Measurements from ENCODE around the gene PRKAR1B. TPM values are rescaled to one million over a fixed set of nuclear protein-coding genes. Genes with fewer than 3 reads are reported as not detected.

PRKAR1B gene
- total RNA-seq, 4 donors from 2014 or later: 7.3 to 15.6 (median 12.3) TPM

DNA sequence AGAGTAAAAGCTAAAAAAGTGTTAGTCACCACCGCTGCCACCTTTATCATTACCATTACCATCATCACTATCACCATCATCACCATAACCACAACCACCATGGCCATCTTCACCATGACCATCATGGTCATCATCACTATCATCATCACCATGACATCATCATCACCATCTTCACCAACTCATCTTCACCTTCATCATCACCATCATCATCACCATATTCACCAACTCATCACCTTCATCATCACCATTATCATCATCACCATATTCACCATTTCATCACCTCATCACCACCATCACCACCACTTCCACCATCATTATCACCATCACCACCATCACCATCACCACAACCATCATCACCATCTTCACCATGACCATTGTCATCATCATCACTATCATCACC lies 161.0 kb downstream of the PRKAR1B start:
- no peaks in the 10 kb centered on the region for H3K9me3 ChIP-seq
- no peak for DNase-seq
- no peak for TF ChIP-seq POLR2A (IDR thresholded peaks at IDR 0.05)
- TF ChIP-seq, protein P1, sequence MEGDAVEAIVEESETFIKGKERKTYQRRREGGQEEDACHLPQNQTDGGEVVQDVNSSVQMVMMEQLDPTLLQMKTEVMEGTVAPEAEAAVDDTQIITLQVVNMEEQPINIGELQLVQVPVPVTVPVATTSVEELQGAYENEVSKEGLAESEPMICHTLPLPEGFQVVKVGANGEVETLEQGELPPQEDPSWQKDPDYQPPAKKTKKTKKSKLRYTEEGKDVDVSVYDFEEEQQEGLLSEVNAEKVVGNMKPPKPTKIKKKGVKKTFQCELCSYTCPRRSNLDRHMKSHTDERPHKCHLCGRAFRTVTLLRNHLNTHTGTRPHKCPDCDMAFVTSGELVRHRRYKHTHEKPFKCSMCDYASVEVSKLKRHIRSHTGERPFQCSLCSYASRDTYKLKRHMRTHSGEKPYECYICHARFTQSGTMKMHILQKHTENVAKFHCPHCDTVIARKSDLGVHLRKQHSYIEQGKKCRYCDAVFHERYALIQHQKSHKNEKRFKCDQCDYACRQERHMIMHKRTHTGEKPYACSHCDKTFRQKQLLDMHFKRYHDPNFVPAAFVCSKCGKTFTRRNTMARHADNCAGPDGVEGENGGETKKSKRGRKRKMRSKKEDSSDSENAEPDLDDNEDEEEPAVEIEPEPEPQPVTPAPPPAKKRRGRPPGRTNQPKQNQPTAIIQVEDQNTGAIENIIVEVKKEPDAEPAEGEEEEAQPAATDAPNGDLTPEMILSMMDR (IDR thresholded peaks at IDR 0.05): no peak
- H3K4me3 ChIP-seq (replicated peaks in 1 of 3): no peak overlapping the region
- H3K4me1 ChIP-seq: no peaks in the 10 kb centered on the region
- H3K27me3 ChIP-seq: no peaks in the 10 kb centered on the region
- H3K36me3 ChIP-seq: no peaks in the 10 kb centered on the region
- H3K27ac ChIP-seq: no peak overlapping the region
- intact Hi-C loops (cut with DNase I): no loop called here
- WGBS, 2 donors: 97 to 100% methylated on average over 1 of the region's 1 CpG

DNA sequence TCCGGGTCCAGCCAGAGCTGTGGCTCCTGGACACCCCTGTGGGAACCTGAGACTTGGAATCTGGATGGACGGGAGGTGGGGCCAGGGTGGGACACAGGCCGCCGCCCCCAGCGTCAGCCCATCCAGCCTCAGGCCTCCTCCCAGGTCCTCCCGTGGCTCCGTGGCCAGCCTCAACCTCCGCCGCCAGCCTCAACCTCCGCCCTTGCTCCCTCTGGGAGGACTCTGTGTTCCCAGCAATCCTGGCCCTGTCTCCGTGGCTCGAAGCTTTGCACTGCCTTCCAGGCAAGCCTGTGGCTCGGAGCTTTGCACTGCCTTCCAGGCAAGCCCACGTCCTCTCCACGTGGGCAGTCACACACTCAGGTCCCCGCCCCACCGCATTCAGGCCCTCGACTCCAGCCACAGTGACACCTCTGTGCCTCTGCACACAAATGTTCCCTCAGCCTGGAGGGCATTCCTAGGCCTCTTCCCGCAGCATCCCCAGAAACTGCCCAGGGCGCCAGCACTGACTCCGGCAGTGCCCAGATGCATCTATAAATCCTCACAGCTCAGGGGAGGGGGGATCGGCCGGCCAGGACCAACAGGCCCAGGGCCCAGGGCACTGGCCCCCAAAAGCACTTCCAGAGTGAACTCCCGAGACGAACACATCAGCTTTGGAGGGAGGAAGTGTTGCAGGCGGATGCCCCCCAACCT lies 162.8 kb downstream of the PRKAR1B start:
- Histone ChIP-seq H3K4me3 (replicated peaks in 1 of 3) (no peak overlapping the region), H3K4me1 (no peaks in the 10 kb centered on the region), H3K27me3 (no peaks in the 10 kb centered on the region), H3K36me3 (no peaks in the 10 kb centered on the region), H3K9me3 (no peaks in the 10 kb centered on the region), H3K27ac (no peak overlapping the region)
- TF ChIP-seq, protein P1 (IDR thresholded peaks at IDR 0.05): no peak
- no peak for TF ChIP-seq POLR2A (IDR thresholded peaks at IDR 0.05)
- DNase-seq: no peak
- 87 to 88% methylated on average over 20 to 23 of the region's 26 CpGs for WGBS, 2 donors
- intact Hi-C loops (cut with DNase I): no loop called here

DNA sequence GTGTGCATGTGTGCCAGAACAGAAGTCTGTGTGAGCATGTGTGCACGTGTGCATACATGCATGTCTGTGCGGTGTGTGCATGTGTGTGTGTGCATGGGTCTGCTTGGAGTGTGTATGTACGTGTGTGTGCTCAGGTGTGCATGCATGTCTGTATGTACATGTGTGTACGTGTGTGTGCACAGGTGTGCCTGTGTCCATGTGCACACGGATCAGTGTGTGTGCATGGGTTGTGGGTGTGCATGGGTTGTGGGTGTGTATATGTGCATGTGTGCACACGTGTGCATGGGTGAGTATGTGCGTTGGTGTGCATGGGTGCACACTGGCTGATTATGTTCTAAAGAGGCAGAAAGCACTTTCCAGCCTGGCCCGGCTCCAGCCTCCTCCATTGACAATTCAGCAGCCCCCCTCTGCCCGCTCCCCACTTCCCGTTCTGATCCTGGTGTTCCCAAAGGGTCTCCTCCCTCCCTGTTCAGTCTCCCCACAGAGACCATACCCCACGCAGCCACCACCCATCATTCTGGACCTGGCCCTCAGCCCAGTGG lies 163.4 kb downstream of the PRKAR1B start:
- intact Hi-C loops (cut with DNase I): no loop called here
- no peaks in the 10 kb centered on the region for H3K36me3 ChIP-seq
- 81 to 87% methylated on average over 9 to 11 of the region's 11 CpGs for whole genome bisulfite sequencing, 2 donors

DNA sequence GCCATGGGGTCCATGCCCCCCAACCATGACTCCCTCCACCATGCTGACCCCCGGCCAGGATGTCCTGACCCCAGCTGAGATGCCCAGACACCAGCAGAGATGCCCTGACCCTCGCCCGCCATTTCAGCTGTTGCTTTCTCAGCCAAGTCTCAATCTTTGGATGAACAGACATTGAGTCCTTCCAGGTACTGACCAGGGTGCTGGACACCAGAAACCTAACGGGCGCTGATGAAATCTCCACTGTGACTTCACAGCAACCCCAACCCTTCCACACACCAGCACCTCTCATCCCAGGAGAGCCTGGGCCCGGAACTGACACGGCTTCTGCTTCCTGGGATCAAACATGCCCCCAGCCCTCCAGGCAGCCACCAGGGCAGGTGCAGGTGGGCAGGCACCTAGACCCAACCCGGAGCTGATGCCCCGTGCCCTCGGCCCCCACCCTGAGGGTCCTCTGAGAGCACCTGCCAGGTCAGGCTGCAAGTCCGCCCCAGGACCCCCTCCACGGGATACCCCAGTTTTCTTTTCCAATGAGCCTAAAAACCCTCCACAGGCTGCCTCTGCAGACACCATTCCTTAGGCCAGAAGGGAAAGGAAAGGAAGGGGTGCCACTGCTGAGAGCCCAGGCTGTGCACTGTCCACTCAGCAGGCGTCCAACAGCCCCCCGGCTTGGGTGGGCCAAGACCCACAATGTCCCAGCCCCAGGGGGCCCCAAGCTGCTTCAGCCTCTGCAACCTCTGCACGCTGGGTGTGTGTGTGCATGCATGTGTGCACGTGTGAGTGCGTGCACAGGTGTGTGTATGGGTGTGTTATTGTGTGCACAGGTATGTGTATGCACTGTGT lies 164.1 kb downstream of the PRKAR1B start:
- DNase-seq: no peak
- Histone ChIP-seq H3K36me3 (no peaks in the 10 kb centered on the region), H3K4me3 (replicated peaks in 1 of 3) (no peak overlapping the region), H3K27ac (no peak overlapping the region), H3K9me3 (no peaks in the 10 kb centered on the region), H3K27me3 (no peaks in the 10 kb centered on the region), H3K4me1 (no peaks in the 10 kb centered on the region)
- intact Hi-C loops (cut with DNase I): no loop called here
- TF ChIP-seq, protein P1 (IDR thresholded peaks at IDR 0.05): no peak
- TF ChIP-seq POLR2A (IDR thresholded peaks at IDR 0.05): no peak
- WGBS, 2 donors: 87 to 92% methylated on average over 17 of the region's 17 CpGs

More for the DNA sequence above, 163.4 kb downstream of the PRKAR1B start:
- no peak for DNase-seq
- no peaks in the 10 kb centered on the region for H3K9me3 ChIP-seq
- no peaks in the 10 kb centered on the region for H3K4me1 ChIP-seq
- no peaks in the 10 kb centered on the region for H3K27me3 ChIP-seq
- TF ChIP-seq, protein P1 (IDR thresholded peaks at IDR 0.05): no peak
- no peak overlapping the region for H3K4me3 ChIP-seq (replicated peaks in 1 of 3)
- H3K27ac ChIP-seq: no peak overlapping the region

DNA sequence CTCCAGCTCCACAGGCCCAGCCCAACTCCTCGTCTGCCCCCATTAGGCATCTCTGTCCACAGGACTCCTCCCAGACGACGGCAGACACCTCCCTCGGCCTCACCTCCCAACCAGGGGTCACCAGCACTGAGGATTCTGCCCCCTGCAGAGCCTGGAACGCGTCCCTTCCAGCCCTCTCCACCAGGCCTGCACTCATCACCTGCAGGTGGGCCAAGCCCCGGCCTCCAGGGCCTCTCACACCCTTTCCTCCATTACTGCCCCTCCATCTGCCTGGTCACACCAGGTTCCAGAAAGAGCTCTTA lies 164.8 kb downstream of the PRKAR1B start:
- no peaks in the 10 kb centered on the region for H3K36me3 ChIP-seq
- no peak overlapping the region for H3K4me3 ChIP-seq (replicated peaks in 1 of 3)
- no peak for TF ChIP-seq POLR2A (IDR thresholded peaks at IDR 0.05)
- TF ChIP-seq, protein P1 (IDR thresholded peaks at IDR 0.05): no peak
- no peaks in the 10 kb centered on the region for H3K4me1 ChIP-seq
- no peak overlapping the region for H3K27ac ChIP-seq
- intact Hi-C loops (cut with DNase I): no loop called here
- WGBS, 2 donors: 84 to 85% methylated on average over 6 to 7 of the region's 7 CpGs
- H3K9me3 ChIP-seq: no peaks in the 10 kb centered on the region
- no peaks in the 10 kb centered on the region for H3K27me3 ChIP-seq
- no peak for DNase-seq

Measured in thyroid gland (tissue), 4 donors.